Left lobe of liver (tissue), 1 donor: Measurements from ENCODE around the gene ILDR2. TPM values are rescaled to one million over a fixed set of nuclear protein-coding genes. Genes with fewer than 3 reads are reported as not detected.

Experiments
- total RNA-seq: library from RNA; stranded (reverse); gene quantifications from one replicate; pipeline ENCODE4 v1.2.1, GENCODE V29; 2021
- donor health status: DM: no; HTN: yes; CAD: no.

Gene ILDR2
- total RNA-seq, 1 donor from 2014 or later, result 3.3 TPM

Other genes with a start within 250 kb of the ILDR2 start
- gene POGK, start 136.1 kb downstream of the ILDR2 start, total RNA-seq, result 10.1 TPM
- gene TADA1, start 99.3 kb downstream of the ILDR2 start, total RNA-seq, result 14.2 TPM
- 0.86 TPM for gene MAEL, start 13.7 kb upstream of the ILDR2 start, total RNA-seq
- gene GPA33, start 114.8 kb upstream of the ILDR2 start, total RNA-seq, result 0.20 TPM
- not detected for gene STYXL2, start 118.5 kb upstream of the ILDR2 start, total RNA-seq
- 4.7 TPM for gene POU2F1, start 245.3 kb upstream of the ILDR2 start, total RNA-seq